Stimulated activated CD4-positive, alpha-beta T cell treated with anti-CD3 and anti-CD28 coated beads, Interleukin-15, amount 100 ng/mL, for 1 hour (primary cell): ENCODE results near the gene ZCCHC2.
A peak's percentile ranks its signal among the peaks of the same experiment; 100 is the strongest.

Experiments used
- DNase-seq, 2 donors: peaks; one replicate each; pipeline ENCODE4 v3.0.0-alpha.2; 2020; ENCODE audit warnings: low read depth in 1 of 2, low spot score in 1 of 2

Gene ZCCHC2

GRCh38 chr18:62522504-62523254 is at the start of gene ZCCHC2:
TSS of gene ZCCHC2 (plus strand) at chr18:62523025. CDS start at chr18:62523425, 400 bp downstream.
- peak; percentile 98 to 99 for DNase-seq

GRCh38 chr18:62479574-62479973 is 43.3 kb upstream of the ZCCHC2 start:
- DNase-seq, result no peak

DNA sequence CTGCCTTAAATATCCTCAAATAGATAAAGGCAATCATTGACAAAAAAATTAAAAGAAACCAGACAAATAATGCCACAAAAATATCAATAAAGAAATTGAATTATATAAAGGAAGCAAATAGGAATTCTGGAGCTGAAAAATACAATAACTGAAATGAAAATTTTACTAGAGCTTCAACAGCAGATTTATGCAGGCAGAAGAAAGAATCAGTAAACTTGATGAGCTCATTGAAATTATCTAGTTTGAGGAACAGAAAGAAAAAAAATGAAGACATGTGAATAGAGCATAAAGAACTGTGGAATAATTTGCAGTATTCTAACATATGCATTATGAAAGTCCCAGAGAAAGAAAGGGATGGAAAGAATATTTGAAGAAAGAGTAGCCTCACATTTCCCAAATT is 41.9 kb upstream of the ZCCHC2 start:
- DNase-seq, result no peak

GRCh38 chr18:62484941-62485340 is 37.9 kb upstream of the ZCCHC2 start:
- DNase-seq, result no peak

GRCh38 chr18:62485684-62486083 is 37.1 kb upstream of the ZCCHC2 start:
- DNase-seq, result no peak

DNA sequence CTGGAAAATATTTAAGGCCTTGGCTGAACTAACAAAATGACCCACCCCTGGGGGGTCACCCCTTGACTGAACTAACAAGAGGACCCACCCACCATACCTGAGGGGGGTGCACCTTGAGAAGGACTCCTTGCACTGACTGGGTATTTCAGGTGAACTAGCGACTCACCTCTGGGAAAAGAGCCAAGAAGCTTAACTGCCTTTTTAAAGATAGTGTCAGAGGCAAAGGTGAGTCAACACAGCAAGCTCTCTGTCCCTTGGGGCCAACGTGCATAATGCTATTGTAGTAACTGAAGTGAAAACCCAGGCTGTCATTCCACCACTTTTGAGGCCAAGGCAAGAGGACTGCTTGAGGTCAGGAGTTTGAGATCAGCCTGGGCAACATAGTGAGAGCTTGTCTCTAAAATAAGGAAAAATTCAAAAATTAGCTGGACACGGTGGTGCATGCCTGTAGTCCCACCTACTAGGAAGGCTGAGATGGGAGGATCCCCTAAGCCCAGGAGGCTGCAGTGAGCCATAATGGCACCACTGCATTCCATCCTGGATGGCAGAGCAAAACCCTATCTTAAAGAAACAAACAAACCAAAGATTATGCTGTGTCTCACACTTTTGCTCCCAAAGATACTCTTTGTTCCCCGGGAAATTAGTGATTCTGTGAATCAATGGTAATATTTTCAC is 36.4 kb upstream of the ZCCHC2 start:
- no peak for DNase-seq

DNA sequence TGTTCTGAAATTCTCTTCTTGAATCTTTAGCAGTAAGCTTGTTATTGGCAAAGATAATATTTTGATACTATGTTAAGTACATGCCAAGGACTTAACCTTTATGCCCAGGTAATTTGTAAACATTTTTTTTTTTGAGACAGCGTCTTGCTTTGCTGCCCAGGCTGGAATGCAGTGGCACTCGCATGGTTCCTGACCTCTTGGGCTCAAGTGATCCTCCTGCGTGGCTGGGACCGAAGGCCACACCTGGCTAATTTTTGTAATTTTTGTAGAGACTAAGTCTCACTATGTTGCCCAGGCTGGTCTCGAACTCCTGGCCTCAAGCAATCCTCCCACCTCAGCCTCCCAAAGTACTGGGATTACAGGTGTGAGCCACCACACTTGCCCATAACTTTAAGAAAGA is 35.7 kb upstream of the ZCCHC2 start:
- DNase-seq, result no peak

- DNase-seq, result no peak
These were observed 31.7 kb upstream of the ZCCHC2 start for GRCh38 chr18:62490967-62491695.

DNA sequence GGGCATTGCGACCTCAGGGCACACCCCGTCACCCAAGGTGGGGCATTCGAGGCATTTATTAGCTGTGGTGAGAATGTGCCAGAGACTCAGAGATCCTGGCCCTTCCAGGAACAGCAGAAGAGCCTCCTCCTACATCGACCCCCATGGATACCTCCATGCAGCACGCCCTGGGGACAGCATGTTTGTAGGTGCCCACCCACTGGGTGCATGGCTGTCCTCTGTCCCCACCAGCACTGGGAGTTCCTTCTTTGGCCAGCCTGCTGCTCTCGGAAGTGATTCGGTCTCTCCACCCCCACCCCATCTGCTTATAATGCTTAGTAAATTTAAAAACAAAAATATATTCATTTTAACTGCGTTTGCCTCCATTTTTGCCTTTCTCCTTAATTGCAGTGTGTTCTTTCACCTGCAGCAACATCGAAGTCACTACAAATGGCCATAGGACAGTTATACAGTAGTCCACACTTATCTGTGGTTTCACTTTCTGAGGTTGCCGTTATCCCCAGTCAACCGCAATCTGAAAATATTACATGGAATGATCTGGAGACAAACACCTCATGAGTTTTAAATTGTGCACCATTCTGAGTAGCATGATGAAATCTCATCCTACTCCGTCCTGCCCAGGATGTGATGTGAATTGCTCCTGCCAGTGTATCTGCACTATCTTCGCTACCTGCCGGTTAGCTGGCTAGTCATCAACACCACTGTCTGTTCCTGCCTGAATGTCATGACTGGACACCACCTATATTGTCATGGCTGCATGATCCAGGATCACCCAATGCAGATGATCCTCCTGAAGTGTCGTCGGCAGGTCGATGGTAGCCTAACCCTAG is 29.6 kb upstream of the ZCCHC2 start:
- no peak for DNase-seq

DNA sequence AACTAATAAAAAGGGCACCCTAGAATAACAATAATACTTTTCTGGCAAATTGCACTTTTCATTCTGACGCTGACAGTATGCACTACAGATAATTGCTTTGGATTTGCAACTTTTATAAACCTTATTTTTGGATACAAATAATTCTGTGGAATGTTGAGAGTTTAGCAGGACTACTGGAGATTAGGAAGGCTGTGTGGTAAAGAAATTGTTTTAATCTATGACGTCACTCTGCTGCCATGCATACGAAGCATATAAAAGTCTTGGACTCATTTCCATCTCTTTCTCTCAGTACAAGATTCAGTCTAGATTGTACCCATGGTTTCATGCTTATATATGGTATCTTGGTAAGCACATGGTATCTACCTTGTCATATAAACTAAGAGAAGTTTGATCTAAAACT is 28.1 kb upstream of the ZCCHC2 start:
- DNase-seq, result no peak

GRCh38 chr18:62496262-62496661 is 26.6 kb upstream of the ZCCHC2 start:
- no peak for DNase-seq

DNA sequence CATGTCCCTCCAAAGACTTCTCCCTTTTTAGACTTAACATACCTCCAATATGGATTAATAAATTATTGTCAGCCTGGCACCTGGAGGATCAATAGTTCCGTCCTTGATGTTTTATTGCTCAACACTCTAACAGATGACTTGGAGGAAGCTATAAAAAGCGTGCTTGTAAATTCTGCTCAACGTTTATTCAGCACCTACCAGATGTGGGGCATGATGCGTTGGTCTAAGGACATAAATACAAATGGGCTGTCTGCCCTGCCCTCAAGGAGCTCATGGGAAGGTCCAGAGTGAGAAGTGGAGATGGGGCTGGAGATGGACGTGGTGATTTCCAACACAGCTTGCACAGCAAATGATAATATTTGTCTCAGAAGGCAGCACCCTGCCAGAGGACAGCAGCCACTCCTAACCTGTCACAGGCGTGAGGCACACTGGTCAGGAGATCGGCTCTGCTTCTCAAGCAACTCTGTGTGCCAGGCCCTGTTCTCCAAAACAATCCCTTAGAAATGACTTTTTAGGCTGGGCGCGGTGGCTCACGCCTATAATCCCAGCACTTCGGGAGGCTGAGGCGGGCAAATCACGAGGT is 25.5 kb upstream of the ZCCHC2 start:
- DNase-seq, result no peak

GRCh38 chr18:62498616-62499262 is 24.1 kb upstream of the ZCCHC2 start:
- DNase-seq, result no peak

DNA sequence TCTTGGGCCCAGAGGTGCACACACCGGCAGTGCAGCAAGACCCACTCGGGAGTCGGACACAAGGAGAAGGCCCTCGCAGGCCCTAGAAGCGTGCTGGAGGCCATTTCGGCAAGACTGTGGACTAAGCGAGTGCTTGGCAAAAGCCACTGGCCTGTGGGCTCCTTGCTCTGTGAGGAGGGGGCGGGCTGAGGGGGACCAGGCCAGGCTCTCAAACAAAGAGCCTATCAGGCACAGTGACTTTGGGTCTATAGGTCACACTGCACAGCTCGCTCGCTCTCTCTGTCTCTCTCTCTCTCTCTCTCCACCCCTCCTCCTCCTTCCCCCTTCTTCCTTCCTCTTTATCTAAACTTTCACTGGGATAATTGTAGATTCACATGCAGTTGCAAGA is 23.6 kb upstream of the ZCCHC2 start:
- no peak for DNase-seq

GRCh38 chr18:62500174-62500573 is 22.7 kb upstream of the ZCCHC2 start:
- no peak for DNase-seq

GRCh38 chr18:62500966-62501591 is 21.7 kb upstream of the ZCCHC2 start:
- DNase-seq, result no peak

DNA sequence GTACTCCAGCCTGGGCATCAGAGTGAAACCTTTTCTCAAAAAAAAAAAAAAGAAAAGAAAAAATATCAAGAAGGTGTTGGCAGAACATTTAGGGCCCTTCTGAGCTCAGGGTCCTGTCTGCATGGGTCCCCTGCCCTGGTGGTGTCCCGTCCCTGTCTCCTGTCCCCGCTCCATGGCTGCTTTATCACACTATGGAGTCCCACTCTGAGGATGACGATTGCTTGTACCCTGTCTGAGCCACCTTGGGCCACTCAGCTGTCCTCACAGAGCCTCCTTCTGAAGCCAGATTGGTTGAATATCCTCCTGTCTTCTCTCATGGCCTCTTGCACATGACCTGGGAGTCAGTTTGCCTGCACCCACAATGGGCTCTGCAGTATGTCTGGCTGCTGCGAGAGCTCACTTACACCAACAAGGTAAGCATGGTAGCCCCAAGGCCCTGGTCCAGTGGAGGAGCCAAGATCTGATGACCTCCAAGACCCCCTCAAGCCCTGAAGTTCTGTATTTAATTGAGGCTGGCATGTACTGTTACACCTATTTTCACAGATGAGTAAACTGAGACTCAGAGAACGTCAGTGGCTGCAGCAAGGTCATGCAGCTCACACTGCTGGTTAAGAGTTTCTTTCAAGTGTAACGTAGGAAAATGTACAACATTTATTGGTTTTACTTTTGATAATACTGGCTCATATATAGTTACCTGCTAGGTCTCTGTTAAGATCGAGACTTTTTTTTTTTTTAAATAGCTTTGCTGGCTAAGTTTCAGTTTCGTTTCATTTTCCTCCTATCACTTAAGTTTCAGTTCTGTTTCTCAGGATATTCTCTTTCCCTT is 16.9 kb upstream of the ZCCHC2 start:
- DNase-seq, result peak in 1 of 2 donors; percentile 6

DNA sequence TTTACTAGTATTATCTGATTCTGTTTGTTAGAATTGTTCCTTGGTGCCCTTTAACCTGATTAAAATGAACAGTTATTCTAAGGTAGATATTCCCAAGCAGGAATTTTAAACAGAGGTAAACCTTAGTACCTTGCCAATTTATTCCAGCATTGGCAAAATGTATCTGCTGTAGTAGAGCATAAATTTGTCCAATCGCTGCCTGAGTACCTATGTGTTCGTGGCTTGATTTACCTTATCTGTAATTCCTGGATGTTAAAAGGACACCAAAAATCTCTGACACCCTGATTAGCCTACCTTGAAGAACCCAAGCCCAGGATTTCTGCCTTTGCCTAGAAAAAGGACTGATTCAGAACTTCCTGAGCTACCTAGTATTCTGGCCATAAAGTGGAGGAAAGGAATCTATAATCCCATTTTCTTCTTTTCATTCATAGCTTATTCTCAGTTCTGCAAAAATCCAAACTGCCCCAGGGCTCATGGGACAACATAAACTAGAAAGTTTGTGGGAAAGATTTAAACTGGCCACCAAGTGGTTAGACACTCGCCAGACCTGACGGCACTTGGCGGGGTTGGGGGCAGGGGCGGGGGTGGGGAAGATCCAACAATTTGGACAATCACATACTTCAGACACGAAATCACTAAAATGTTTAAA is 16.2 kb upstream of the ZCCHC2 start:
- no peak for DNase-seq

DNA sequence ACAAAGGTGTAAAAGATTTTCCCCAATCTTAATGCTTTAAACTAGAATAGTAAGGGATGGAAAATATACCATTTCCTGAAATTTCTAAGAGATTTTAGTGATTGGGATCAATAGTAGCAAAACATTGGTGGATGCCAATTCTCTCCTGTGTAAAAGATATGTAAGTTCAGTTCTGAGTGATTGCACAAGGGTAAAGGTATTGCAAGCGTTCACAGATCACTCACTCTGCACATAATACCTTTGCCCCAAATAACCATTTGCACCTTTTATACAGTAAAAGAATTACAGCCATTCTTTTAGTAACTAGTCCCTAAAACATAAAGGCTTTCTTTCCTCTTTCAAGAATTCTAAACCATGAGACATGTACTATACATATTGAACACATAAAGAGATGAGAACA is 13.0 kb upstream of the ZCCHC2 start:
- DNase-seq, result no peak
